CD4-positive, alpha-beta T cell treated with Interleukin-10 for 1 hour (primary cell): ENCODE results near the gene UGT2B7.
"Not testable (repeated sequence)": the region's sequence is repeated elsewhere in the genome, so short reads cannot be mapped to it uniquely, and the experiment has no call there.

Experiments used
- DNase-seq: peaks from one replicate; pipeline ENCODE4 v3.0.0-alpha.2; 2020

UGT2B7 gene

DNA sequence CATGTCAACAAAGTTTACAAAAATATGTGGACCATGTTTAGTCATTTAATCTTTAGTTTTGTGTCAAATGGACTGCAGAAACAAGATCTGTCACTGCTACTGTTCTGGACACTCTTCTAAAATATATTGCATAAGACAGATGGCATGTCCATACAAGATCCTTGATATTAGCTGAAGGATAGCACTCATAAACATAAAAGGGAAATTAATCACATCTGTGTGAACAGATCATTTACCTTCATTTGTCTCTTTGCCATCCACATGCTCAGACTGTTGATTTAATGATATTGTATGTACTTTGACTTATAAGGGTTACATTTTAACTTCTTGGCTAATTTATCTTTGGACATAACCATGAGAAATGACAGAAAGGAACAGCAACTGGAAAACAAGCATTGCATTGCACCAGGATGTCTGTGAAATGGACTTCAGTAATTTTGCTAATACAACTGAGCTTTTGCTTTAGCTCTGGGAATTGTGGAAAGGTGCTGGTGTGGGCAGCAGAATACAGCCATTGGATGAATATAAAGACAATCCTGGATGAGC is at the start of gene UGT2B7:
UGT2B7 (plus strand) TSS at position 364 of the 546 bp plus-strand sequence; CDS start at position 411, 47 bp downstream.
- no peak for DNase-seq

GRCh38 chr4:69049860-69050259 is 46.4 kb upstream of the UGT2B7 start:
- DNase-seq, result no peak

DNA sequence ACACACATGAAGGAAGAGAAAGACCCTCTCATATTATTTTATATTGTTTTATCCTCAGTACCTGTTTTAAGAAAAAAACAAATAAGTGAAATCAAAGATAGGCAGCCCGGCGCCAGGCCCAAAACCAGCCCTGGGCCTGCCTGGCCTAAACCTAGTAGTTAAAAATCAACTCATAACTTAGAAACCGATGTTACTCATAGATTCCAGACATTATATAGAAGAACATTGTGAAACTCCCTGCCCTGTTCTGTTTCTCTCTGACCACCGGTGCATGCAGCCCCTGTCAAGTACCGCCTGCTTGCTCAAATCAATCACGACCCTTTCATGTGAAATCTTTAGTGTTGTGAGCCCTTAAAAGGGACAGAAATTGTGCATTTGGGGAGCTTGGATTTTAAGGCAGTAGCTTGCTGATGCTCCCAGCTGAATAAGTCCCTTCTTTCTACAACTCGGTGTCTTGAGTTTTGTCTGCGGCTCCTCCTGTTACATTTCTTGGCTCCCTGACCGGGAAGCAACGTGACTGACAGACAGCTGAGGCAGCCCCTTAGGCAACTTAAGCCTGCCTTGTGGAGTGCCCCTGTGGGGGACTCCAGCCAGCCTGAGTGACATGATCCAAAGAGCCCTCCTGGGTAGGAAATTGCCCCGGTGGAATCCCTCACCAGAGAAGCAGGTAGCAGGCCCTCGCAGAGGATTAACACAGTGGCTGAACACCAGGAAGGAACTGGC is 45.3 kb upstream of the UGT2B7 start:
- DNase-seq, result not testable (repeated sequence)

- DNase-seq, result no peak
These were observed 44.7 kb upstream of the UGT2B7 start for GRCh38 chr4:69051576-69051943.

DNA sequence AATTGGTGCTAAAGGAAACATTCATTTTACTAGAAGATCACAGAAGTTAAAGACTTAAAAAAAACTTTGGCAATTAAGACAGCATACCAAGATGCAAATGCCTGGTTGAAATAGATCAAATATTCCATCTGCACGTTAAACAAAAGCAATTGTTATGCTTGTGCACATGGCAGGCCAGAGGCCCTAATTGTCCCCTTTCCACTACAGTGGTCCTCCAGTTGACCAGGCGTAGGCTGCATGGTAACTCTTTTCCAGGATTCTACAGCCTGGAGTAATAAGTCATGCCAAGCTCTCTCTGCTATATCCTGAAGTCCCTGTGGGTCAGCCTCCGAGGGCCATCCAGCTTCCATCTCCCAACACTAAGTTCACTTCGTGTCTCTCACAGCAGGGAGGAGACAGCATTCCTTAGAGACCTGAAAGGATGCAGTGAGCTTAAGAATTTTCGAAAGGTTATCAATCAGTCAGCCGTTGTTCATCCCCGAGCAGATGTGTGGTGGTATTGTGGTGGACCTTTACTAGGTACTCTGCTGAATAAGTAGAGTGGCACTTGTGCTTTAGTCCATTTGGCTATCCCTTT is 42.9 kb upstream of the UGT2B7 start:
- not testable (repeated sequence) for DNase-seq

DNA sequence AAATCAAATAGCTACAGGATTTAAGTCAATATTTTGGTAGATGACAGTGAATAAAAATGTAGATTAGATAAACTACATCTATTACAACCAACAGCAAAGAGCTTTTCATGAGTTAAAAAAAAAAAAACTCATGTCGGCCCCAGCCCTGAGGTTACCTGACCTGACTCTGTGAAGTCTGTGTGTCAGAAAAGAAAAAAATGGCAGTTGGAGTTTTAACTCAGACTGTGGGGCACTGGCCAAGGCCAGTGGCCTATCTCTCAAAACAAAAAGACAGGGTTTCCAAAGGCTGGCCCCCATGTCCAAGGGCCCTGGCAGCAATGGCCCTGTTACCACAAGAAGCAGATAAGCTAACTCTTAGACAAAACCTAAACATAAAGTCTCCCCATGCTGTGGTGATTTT is 42.2 kb upstream of the UGT2B7 start:
- DNase-seq, result not testable (repeated sequence)

GRCh38 chr4:69054578-69055200 is 41.6 kb upstream of the UGT2B7 start:
- no peak for DNase-seq

DNA sequence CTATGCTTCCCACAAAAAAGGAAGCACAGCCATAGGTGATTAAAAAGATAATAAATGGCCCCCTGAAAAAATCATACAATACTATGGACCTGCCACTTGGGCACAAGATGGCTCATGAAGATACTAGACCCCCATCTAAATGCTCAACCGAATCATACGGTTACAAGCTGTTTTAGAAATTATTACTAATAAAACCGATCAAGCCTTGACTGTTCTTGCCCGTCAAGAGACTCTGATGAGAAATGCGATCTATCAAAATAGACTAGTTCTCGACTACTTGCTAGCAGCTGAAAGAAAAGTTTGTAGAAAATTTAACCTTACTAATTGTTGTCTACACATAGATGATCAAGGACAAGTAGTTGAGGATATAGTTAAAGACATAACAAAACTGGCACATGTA is 40.1 kb upstream of the UGT2B7 start:
- no peak for DNase-seq

GRCh38 chr4:69056921-69057550 is 39.2 kb upstream of the UGT2B7 start:
- no peak for DNase-seq

DNA sequence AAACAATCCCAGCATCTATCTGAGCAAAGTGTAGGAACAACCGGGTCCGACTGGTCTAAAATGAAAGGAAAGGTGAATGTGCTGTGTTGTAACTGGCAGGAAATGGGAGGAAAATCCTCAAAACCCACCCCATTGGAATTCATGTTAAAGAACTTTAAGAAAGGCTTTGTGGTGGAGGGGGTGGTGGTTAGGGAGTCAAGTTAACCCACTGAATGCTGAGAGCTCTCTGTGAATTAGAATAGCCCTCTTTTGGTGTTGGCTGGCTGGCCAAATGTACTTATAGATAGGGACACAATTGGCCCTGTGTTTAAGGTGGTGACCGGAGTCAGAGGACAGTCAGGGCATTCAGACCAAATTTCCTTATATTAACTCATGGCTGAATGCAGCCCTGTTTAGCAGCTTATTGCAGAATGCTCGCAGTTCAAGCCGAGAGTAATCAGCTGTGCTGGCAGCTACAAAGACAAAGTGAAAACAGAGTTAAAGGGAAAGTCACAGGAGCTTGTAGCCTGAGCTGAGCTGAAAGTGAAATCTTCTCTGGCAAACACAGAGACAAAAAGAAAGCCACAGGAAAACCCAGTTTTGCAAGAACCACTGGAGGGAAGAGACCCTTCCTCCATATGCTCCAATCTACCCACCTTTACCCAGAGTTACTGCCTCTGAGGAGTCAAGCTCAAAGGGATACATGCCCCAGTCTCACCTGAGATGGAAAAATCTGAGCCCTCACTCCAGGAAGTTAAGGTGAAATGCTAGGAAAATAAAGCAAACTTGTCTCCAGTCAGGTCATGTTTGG is 38.5 kb upstream of the UGT2B7 start:
- no peak for DNase-seq

- DNase-seq, result no peak
These were observed 37.7 kb upstream of the UGT2B7 start for GRCh38 chr4:69058410-69059059.

DNA sequence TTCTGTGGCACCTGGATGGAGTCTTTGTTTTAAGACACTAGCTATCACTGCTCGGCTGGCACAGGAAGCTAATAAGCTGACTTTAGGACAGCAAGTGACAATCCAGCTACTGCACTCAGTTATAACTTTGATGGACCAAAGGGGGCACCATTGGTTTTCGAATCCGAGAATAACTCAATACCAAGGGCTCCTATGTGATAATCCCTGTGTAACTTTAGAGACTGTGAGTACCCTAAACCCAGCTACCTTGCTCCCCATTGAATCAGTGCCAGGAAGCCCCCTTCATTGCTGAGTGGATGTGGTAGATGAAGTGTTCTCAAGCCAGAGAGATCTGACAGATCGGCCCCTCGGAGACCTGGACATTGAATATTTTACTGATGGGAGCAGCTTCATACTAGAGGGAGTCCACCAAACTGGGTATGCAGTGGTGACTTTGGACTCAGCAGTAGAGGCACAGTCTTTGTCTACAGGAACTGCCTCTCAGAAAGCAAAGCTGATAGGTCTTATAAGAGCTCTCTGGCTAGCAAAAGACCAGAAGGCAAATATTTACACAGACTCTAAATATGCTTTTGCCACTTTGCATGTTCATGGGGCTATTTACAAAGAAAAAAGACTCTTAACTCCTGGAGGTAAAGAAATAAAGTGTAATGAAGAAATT is 35.5 kb upstream of the UGT2B7 start:
- DNase-seq, result no peak

- no peak for DNase-seq
These were observed 31.9 kb upstream of the UGT2B7 start for GRCh38 chr4:69064391-69064790.

- no peak for DNase-seq
These were observed 29.3 kb upstream of the UGT2B7 start for GRCh38 chr4:69066945-69067344.

DNA sequence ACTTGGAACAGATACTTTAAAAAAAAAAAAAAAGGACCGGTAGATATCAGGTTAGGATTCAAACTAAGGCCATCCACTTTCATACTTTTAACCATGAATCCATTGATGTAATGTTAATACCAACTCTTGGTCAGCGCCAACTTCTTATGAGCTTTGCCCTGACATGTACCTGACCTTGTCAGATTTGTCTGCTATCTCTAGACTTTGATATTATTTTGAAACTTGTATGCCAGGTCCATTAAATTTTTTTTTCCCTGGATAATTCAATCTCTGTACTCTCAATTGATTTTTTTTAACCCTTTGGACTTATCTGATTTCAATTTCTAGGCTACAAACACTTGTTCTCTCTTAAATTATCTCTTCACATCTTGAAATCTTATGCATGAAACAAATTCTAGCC is 27.2 kb upstream of the UGT2B7 start:
- no peak for DNase-seq

GRCh38 chr4:69070590-69070989 is 25.7 kb upstream of the UGT2B7 start:
- DNase-seq, result no peak

DNA sequence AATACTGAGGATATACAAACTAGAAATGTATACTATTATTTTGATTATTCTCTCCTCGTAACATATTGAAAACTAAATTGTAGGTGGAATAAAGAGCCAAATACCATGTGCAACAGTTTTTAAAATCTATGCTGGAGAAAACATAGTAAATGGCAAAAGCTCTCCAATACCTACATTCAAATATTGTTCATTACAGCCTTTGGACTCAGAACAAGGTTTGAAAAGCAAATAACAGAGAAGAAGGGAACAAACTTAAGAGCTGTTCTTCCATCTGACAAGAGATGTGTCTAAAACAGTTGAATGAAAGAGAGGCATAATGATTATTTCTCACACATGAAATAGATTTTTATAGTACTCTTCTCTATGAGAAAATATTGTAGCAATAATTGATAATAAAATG is 25.0 kb upstream of the UGT2B7 start:
- no peak for DNase-seq

- no peak for DNase-seq
These were observed 22.9 kb upstream of the UGT2B7 start for GRCh38 chr4:69073375-69073774.

DNA sequence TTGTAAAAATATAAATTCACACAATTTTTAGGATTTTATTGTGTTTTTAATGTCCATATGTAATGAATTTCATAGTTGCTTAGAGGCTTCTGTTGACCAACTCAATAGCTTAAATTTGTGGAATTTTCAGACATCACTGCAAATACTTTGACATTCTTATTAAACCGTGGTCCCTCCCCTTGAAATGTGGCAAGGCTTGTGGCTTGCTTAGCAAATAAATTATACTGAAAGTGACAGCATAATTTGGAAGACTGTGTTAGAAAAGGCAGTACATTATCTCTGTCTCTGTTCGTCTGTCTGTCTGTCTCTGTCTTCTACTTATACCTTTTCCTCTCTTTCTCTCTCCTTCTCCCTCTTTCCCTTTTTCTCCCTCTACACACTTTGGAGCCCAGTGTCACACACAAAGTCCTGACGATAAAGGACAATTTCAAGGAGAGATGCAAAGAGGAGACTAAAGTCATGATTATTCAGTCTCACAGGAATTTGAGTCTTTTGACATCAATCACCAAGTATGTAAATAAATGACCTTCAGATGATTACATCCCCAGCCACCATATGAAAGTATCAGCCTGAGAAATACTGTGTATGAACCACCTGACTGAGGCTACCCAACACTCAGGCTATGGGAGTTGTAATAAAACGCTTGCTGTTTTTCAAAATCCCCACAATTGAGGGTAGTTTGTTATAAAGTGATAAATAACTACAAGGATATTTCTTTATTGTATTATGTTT is 21.0 kb upstream of the UGT2B7 start:
- DNase-seq, result no peak

- DNase-seq, result no peak
These were observed 17.4 kb upstream of the UGT2B7 start for GRCh38 chr4:69078852-69079251.

- no peak for DNase-seq
These were observed 7.8 kb upstream of the UGT2B7 start for GRCh38 chr4:69088473-69088872.
